CD8-positive, alpha-beta memory T cell (primary cell): Measurements from ENCODE around the gene HOPX. TPM values are rescaled to one million over a fixed set of nuclear protein-coding genes. Genes with fewer than 3 reads are reported as not detected.

ENCODE experiments used
- CTCF ChIA-PET: fragments of 350-600 bp; sonication (Branson Sonifier 250); formaldehyde crosslinking; loops from one replicate; lab custom pipeline; 2021; ENCODE audit warnings: antibody characterized with exemption; lab: Charles Lee
- POLR2A ChIA-PET: fragments of 350-600 bp; sonication (Branson Sonifier 250); formaldehyde crosslinking; loops from one replicate; lab custom pipeline; 2021; ENCODE audit warnings: antibody characterized with exemption; lab: Charles Lee
- DNase-seq, 5 donors: peaks; one replicate each; pipeline versions ENCODE4 v3.0.0 to v3.0.0-alpha.2; 2020 to 2022; ENCODE audit warnings: mixed read lengths in 1 of 5
- H3K27ac ChIP-seq: one replicate; pipeline ENCODE4 v1.7.0; 2013; ENCODE audit warnings: low read depth, mild to moderate bottlenecking, low read length, moderate library complexity
- H3K27me3 ChIP-seq: 2 replicates; pipeline ENCODE4 v1.7.0; 2013; ENCODE audit warnings: low read length, mild to moderate bottlenecking; ENCODE audit not compliant: insufficient read depth, poor library complexity, severe bottlenecking
- H3K36me3 ChIP-seq: 2 replicates; pipeline ENCODE4 v1.7.0; 2013; ENCODE audit warnings: mild to moderate bottlenecking, low read length, moderate library complexity; ENCODE audit not compliant: insufficient read depth
- H3K4me1 ChIP-seq: 2 replicates; pipeline ENCODE4 v1.7.0; 2013; ENCODE audit warnings: mild to moderate bottlenecking, low read length, moderate library complexity; ENCODE audit not compliant: insufficient read depth
- H3K4me3 ChIP-seq: 2 replicates; pipeline ENCODE4 v1.7.0; 2013; ENCODE audit warnings: mild to moderate bottlenecking, low read length
- H3K9me3 ChIP-seq: 2 replicates; pipeline ENCODE4 v1.7.0; 2013; ENCODE audit warnings: mild to moderate bottlenecking, low read length
- H3K27ac Mint-ChIP-seq, 8 donors: one replicate each; pipeline ENCODE4 v1.8.0; 2020 to 2021; ENCODE audit warnings: mixed read lengths in 8 of 8, mild to moderate bottlenecking in 6 of 8, inconsistent platforms in 3 of 8, moderate library complexity in 3 of 8
- H3K27me3 Mint-ChIP-seq, 2 donors: one replicate each; pipeline ENCODE4 v1.8.0; 2020 to 2021; ENCODE audit warnings: mixed read lengths in 2 of 2, mild to moderate bottlenecking in 1 of 2, moderate library complexity in 1 of 2
- H3K36me3 Mint-ChIP-seq, 3 donors: one replicate each; pipeline ENCODE4 v1.8.0; 2020 to 2021; ENCODE audit warnings: mixed read lengths in 3 of 3, inconsistent platforms in 1 of 3, mild to moderate bottlenecking in 1 of 3
- H3K4me1 Mint-ChIP-seq, 3 donors: one replicate each; pipeline ENCODE4 v1.8.0; 2020 to 2021; ENCODE audit warnings: mixed read lengths in 3 of 3, inconsistent platforms in 1 of 3, mild to moderate bottlenecking in 1 of 3
- H3K4me3 Mint-ChIP-seq, 7 donors: one replicate each; pipeline ENCODE4 v1.8.0; 2020 to 2021; ENCODE audit warnings: mixed read lengths in 7 of 7, mild to moderate bottlenecking in 6 of 7, moderate library complexity in 4 of 7, inconsistent platforms in 2 of 7
- H3K9me3 Mint-ChIP-seq, 5 donors: one replicate each; pipeline ENCODE4 v1.8.0; 2020 to 2022; ENCODE audit warnings: mixed read lengths in 5 of 5, mild to moderate bottlenecking in 3 of 5, moderate library complexity in 2 of 5, inconsistent platforms in 1 of 5
- polyA plus RNA-seq: library from polyadenylated mRNA; unstranded; fragments of 300-500 nt; fragmentation: Illumina TruSeq; gene quantifications from one replicate; pipeline ENCODE4 v1.2.3, GENCODE V29; 2021
- total RNA-seq, 2 experiments: library from RNA; stranded (reverse); gene quantifications; one replicate each; pipeline ENCODE4 v1.2.3, GENCODE V29; 2021

HOPX gene
- total and polyA plus RNA-seq, 3 experiments from 2014 or later = 159 to 285 (median 171) TPM

DNA sequence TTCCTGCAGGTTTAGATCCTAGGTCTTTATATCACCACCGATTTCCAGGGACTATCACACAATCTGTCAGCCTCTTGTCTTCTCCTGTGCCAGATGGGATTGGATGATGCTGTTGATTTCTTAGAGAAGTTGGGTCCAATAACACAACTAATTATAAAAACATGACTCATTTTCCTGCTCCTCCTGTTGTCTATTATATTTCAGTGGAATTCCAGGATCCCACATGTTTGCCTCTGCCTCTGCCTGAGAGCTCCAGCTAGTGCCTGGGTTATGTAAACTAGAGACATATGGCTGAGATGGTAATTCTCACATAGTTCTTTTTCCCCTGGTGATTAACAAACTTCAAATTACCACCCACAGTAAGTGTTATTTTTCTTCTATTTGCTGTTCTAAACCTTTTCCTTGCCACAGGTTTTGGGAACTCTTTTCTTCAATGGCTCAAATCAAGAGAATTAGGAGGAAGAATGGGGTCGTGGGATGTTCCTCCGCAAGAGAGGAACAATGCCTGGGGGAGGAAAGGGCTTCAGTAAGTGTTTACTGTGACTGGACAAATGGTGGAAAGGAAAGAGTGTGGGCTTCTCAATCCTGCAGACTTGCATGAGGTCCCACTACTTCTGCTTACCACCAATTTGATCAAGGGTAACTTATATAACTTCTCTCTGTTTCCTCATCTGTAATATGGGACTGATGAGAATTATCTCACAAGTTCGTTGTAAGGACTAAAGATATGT, 3.4 kb upstream of the HOPX start:
- Histone ChIP-seq H3K27me3 (peaks cover 6% of the 10 kb centered on the region), H3K27ac (no peak overlapping the region), H3K9me3 (no peaks in the 10 kb centered on the region), H3K4me3 (no peak overlapping the region), H3K4me1 (no peaks in the 10 kb centered on the region), H3K36me3 (no peaks in the 10 kb centered on the region)
- H3K27me3 Mint-ChIP-seq = peaks cover 3 to 17% of the 10 kb centered on the region in 2 donors
- no peaks in the 10 kb centered on the region for H3K9me3 Mint-ChIP-seq
- no peaks in the 10 kb centered on the region for H3K36me3 Mint-ChIP-seq
- peaks cover 11 to 20% (median 19%) of the 10 kb centered on the region in 3 donors for H3K4me1 Mint-ChIP-seq
- no peak overlapping the region for H3K27ac Mint-ChIP-seq
- no peak overlapping the region for H3K4me3 Mint-ChIP-seq
- POLR2A ChIA-PET = no interaction called here
- no peak for DNase-seq
- CTCF ChIA-PET = no interaction called here

- Mint-ChIP-seq H3K27ac (no peak overlapping the region), H3K36me3 (no peaks in the 10 kb centered on the region), H3K4me3 (no peak overlapping the region), H3K4me1 (peaks cover 11 to 20% (median 19%) of the 10 kb centered on the region in 3 donors), H3K27me3 (peaks cover 3 to 17% of the 10 kb centered on the region in 2 donors), H3K9me3 (no peaks in the 10 kb centered on the region)
- ChIA-PET POLR2A (no interaction called here), CTCF (no interaction called here)
- H3K27ac ChIP-seq = no peak overlapping the region
- no peaks in the 10 kb centered on the region for H3K4me1 ChIP-seq
- no peak for DNase-seq
- H3K4me3 ChIP-seq = no peak overlapping the region
- no peaks in the 10 kb centered on the region for H3K36me3 ChIP-seq
- no peaks in the 10 kb centered on the region for H3K9me3 ChIP-seq
- peaks cover 6% of the 10 kb centered on the region for H3K27me3 ChIP-seq
Measured at GRCh38 chr4:56683455-56683854, 2.4 kb upstream of the HOPX start.

GRCh38 chr4:56681853-56682525, 893 bp upstream of the HOPX start:
- H3K27me3 ChIP-seq = peaks cover 6% of the 10 kb centered on the region
- peak overlapping the region in 5 of 7 donors; percentile 1 to 79 (median 73) for H3K4me3 Mint-ChIP-seq
- H3K36me3 Mint-ChIP-seq = no peaks in the 10 kb centered on the region
- CTCF ChIA-PET = interaction anchor here (1.4 kb wide), 1 partner anchor 73 kb away, joined by 3 read pairs; no protein-coding TSS in a partner anchor
- peak overlapping the region; percentile 50 for H3K4me3 ChIP-seq
- H3K27ac Mint-ChIP-seq = peak overlapping the region in 1 of 8 donors; percentile 9
- H3K36me3 ChIP-seq = no peaks in the 10 kb centered on the region
- H3K9me3 ChIP-seq = no peaks in the 10 kb centered on the region
- peaks cover 11 to 20% (median 19%) of the 10 kb centered on the region in 3 donors for H3K4me1 Mint-ChIP-seq
- H3K4me1 ChIP-seq = no peaks in the 10 kb centered on the region
- no peak overlapping the region for H3K27ac ChIP-seq
- H3K9me3 Mint-ChIP-seq = no peaks in the 10 kb centered on the region
- H3K27me3 Mint-ChIP-seq = peaks cover 1 to 17% of the 10 kb centered on the region in 2 donors
- POLR2A ChIA-PET = no interaction called here
- no peak for DNase-seq

DNA sequence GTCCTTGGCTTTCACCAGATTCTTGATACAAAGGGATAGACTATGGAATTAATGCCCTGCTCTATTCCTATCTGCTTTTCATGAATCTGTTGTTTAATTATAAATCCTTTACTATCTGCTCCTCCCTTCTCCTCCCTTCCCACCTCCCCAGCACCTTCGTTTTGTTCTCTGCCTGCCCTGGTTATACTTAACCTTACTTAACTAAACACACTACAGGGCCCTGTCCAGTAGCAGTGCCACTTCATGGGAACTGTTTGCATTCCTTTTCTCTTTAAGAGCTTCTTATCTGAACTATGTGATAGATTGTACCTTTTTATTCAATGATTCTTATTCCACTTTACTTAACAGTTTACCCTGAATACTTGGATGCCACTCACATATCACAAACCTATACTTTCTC, 830 bp downstream of the HOPX start:
- H3K27me3 ChIP-seq = peaks cover 6% of the 10 kb centered on the region
- no peak for DNase-seq
- H3K27ac Mint-ChIP-seq = no peak overlapping the region
- no peak overlapping the region for H3K4me3 ChIP-seq
- H3K36me3 Mint-ChIP-seq = no peaks in the 10 kb centered on the region
- no peaks in the 10 kb centered on the region for H3K36me3 ChIP-seq
- peaks cover 0 to 17% of the 10 kb centered on the region in 2 donors for H3K27me3 Mint-ChIP-seq
- H3K27ac ChIP-seq = no peak overlapping the region
- H3K9me3 Mint-ChIP-seq = no peaks in the 10 kb centered on the region
- CTCF ChIA-PET = interaction anchor here (1.2 to 1.7 kb wide), 2 partner anchors 9 to 25 kb away, joined by 3 to 4 read pairs; no protein-coding TSS in a partner anchor
- H3K9me3 ChIP-seq = no peaks in the 10 kb centered on the region
- POLR2A ChIA-PET = no interaction called here
- no peaks in the 10 kb centered on the region for H3K4me1 ChIP-seq
- peaks cover 11 to 20% (median 19%) of the 10 kb centered on the region in 3 donors for H3K4me1 Mint-ChIP-seq
- peak overlapping the region in 1 of 7 donors; percentile 78 for H3K4me3 Mint-ChIP-seq

GRCh38 chr4:56677711-56678110, 3.4 kb downstream of the HOPX start:
- CTCF ChIA-PET = no interaction called here
- H3K36me3 Mint-ChIP-seq = no peaks in the 10 kb centered on the region

GRCh38 chr4:56674984-56675383, 6.1 kb downstream of the HOPX start:
- no peak overlapping the region for H3K27ac Mint-ChIP-seq
- Histone ChIP-seq H3K9me3 (no peaks in the 10 kb centered on the region), H3K27ac (no peak overlapping the region), H3K4me3 (no peak overlapping the region), H3K27me3 (no peaks in the 10 kb centered on the region), H3K36me3 (no peaks in the 10 kb centered on the region), H3K4me1 (no peaks in the 10 kb centered on the region)
- H3K27me3 Mint-ChIP-seq = peaks cover 0 to 5% of the 10 kb centered on the region in 2 donors
- ChIA-PET POLR2A (no interaction called here), CTCF (no interaction called here)
- H3K9me3 Mint-ChIP-seq = no peaks in the 10 kb centered on the region
- no peak for DNase-seq
- no peaks in the 10 kb centered on the region for H3K36me3 Mint-ChIP-seq
- no peak overlapping the region for H3K4me3 Mint-ChIP-seq
- no peaks in the 10 kb centered on the region for H3K4me1 Mint-ChIP-seq

More at GRCh38 chr4:56677711-56678110, 3.4 kb downstream of the HOPX start:
- DNase-seq = no peak
- no peaks in the 10 kb centered on the region for H3K36me3 ChIP-seq
- Mint-ChIP-seq H3K4me3 (no peak overlapping the region), H3K27ac (peak overlapping the region in 1 of 8 donors; percentile 53), H3K27me3 (peaks cover 0 to 5% of the 10 kb centered on the region in 2 donors), H3K4me1 (peaks cover 11 to 20% (median 19%) of the 10 kb centered on the region in 3 donors), H3K9me3 (no peaks in the 10 kb centered on the region)
- no peak overlapping the region for H3K27ac ChIP-seq
- POLR2A ChIA-PET = no interaction called here
- no peaks in the 10 kb centered on the region for H3K4me1 ChIP-seq
- H3K9me3 ChIP-seq = no peaks in the 10 kb centered on the region
- H3K27me3 ChIP-seq = no peaks in the 10 kb centered on the region
- H3K4me3 ChIP-seq = no peak overlapping the region

- POLR2A ChIA-PET = interaction anchor here (0.7 kb wide), 1 partner anchor 30 kb away, joined by 3 read pairs; no protein-coding TSS in a partner anchor
- peaks cover 0 to 17% (median 2%) of the 10 kb centered on the region in 3 donors for H3K36me3 Mint-ChIP-seq
- H3K27me3 Mint-ChIP-seq = peaks cover 6 to 14% of the 10 kb centered on the region in 2 donors
- Histone ChIP-seq H3K4me1 (no peaks in the 10 kb centered on the region), H3K9me3 (no peaks in the 10 kb centered on the region), H3K27me3 (no peaks in the 10 kb centered on the region), H3K27ac (no peak overlapping the region), H3K4me3 (no peak overlapping the region), H3K36me3 (no peaks in the 10 kb centered on the region)
- peaks cover 0 to 9% (median 7%) of the 10 kb centered on the region in 5 donors for H3K9me3 Mint-ChIP-seq
- CTCF ChIA-PET = interaction anchor here (0.7 to 1.5 kb wide), 2 partner anchors 8 to 165 kb away, joined by 3 to 4 read pairs; no protein-coding TSS in a partner anchor
- H3K27ac Mint-ChIP-seq = no peak overlapping the region
- H3K4me3 Mint-ChIP-seq = no peak overlapping the region
- H3K4me1 Mint-ChIP-seq = no peaks in the 10 kb centered on the region
- no peak for DNase-seq
Measured at GRCh38 chr4:56671860-56672259, 9.2 kb downstream of the HOPX start.

GRCh38 chr4:56671373-56671772, 9.7 kb downstream of the HOPX start:
- Histone ChIP-seq H3K4me1 (no peaks in the 10 kb centered on the region), H3K9me3 (no peaks in the 10 kb centered on the region), H3K27me3 (no peaks in the 10 kb centered on the region), H3K4me3 (no peak overlapping the region), H3K27ac (no peak overlapping the region), H3K36me3 (no peaks in the 10 kb centered on the region)
- CTCF ChIA-PET = interaction anchor here (0.7 to 1.5 kb wide), 4 partner anchors 9 to 165 kb away, joined by 3 to 4 read pairs (median 3); no protein-coding TSS in a partner anchor
- no peak for DNase-seq
- Mint-ChIP-seq H3K27ac (no peak overlapping the region), H3K36me3 (peaks cover 0 to 17% (median 2%) of the 10 kb centered on the region in 3 donors), H3K4me3 (no peak overlapping the region), H3K4me1 (no peaks in the 10 kb centered on the region), H3K27me3 (peaks cover 11 to 14% of the 10 kb centered on the region in 2 donors), H3K9me3 (peaks cover 0 to 9% (median 7%) of the 10 kb centered on the region in 5 donors)
- POLR2A ChIA-PET = no interaction called here
